HCT116 (cell line): ENCODE results near the gene TPI1. TPM values are rescaled to one million over a fixed set of nuclear protein-coding genes. Genes with fewer than 3 reads are reported as not detected.

ENCODE experiments used
- ATAC-seq: fragments of 200-7000 bp; cut with Tn5 transposase; 2 replicates; pipeline ENCODE4 v1.9.1; 2020; ENCODE audit warnings: mild to moderate bottlenecking, moderate library complexity
- BruUV-seq: library from RNA; stranded (reverse); fragments of 400-500 nt; replicated peaks from 2 replicates; lab custom pipeline; 2021; lab: Mats Ljungman, UMichigan
- CTCF ChIA-PET: fragments of 300-600 bp; sonication (Branson Sonifier 250); formaldehyde crosslinking; loops from one replicate; lab custom pipeline; 2021; ENCODE audit warnings: antibody characterized with exemption; lab: Charles Lee
- POLR2A ChIA-PET: fragments of 300-600, 350-600 bp; sonication (Branson Sonifier 250); formaldehyde crosslinking; loops from one replicate; lab custom pipeline; 2021; ENCODE audit warnings: antibody characterized with exemption; lab: Charles Lee
- RAD21 ChIA-PET, 2 experiments: fragments of 300-600 bp; sonication (Branson Sonifier 250); formaldehyde crosslinking; loops; one replicate each; lab custom pipeline; 2023; ENCODE audit warnings: low total read pairs in 2 of 2; ENCODE audit not compliant: uncharacterized antibody in 2 of 2, unreplicated experiment in 2 of 2, low non-redundant PET in 1 of 2; lab: Charles Lee
- DNase-seq: peaks from one replicate; pipeline ENCODE4 v3.0.0-alpha.2; 2010; ENCODE audit warnings: low read depth, low spot score
- H2AFZ ChIP-seq: fragments of 200-600 bp; shearing (Covaris generic), sonication (generic); 2 replicates; pipeline ENCODE4 v1.6.1; 2017; ENCODE audit warnings: low read depth, mixed run types, mixed read lengths, antibody characterized with exemption, low read length; ENCODE audit not compliant: poor library complexity, severe bottlenecking
- H3K27ac ChIP-seq: 2 replicates; pipeline ENCODE4 v1.5.1; 2012; ENCODE audit warnings: low read depth, low read length
- H3K27me3 ChIP-seq: fragments of 200-600 bp; sonication (generic); 2 replicates; pipeline ENCODE4 v1.6.1; 2016; ENCODE audit warnings: mixed run types, low read length, mixed read lengths; ENCODE audit not compliant: insufficient read depth
- H3K36me3 ChIP-seq, 2 experiments: fragments of 200-500 bp in 1 of 2; fragments of 200-600 bp in 1 of 2; sonication (Bioruptor generic) in 1 of 2; sonication (generic) in 1 of 2; 2 replicates each; pipeline versions ENCODE4 v1.5.1 to v1.6.1; 2014 to 2016; ENCODE audit warnings: low read length in 2 of 2, inconsistent platforms in 1 of 2, mixed read lengths in 1 of 2, mixed run types in 1 of 2; ENCODE audit not compliant: insufficient read depth in 2 of 2, control insufficient read depth in 1 of 2
- H3K4me1 ChIP-seq, 2 experiments: fragments of 200-600 bp in 1 of 2; sonication (generic) in 1 of 2; 2 replicates each; pipeline versions ENCODE4 v1.5.1 to v1.6.1; 2012 to 2017; ENCODE audit warnings: low read length in 2 of 2, inconsistent platforms in 1 of 2, mild to moderate bottlenecking in 1 of 2, mixed read lengths in 1 of 2, mixed run types in 1 of 2, moderate library complexity in 1 of 2; ENCODE audit not compliant: insufficient read depth in 2 of 2, control insufficient read depth in 1 of 2
- H3K4me2 ChIP-seq: fragments of 200-600 bp; sonication (generic); 2 replicates; pipeline ENCODE4 v1.6.1; 2017; ENCODE audit warnings: mixed run types, low read length, mixed read lengths
- H3K4me3 ChIP-seq, 2 experiments: fragments of 200-600 bp in 1 of 2; sonication (generic) in 1 of 2; replicated peaks in 1 of 2; 2 replicates each; pipeline ENCODE4 v1.5.1; 2011 to 2016; ENCODE audit warnings: low read length in 2 of 2, control low read depth in 1 of 2, low read depth in 1 of 2, mild to moderate bottlenecking in 1 of 2, mixed read lengths in 1 of 2, mixed run types in 1 of 2
- H3K79me2 ChIP-seq: fragments of 200-600 bp; sonication (generic); 2 replicates; pipeline ENCODE4 v1.6.1; 2017; ENCODE audit warnings: mild to moderate bottlenecking, mixed run types, low read length, moderate library complexity, mixed read lengths; ENCODE audit not compliant: insufficient read depth
- H3K9ac ChIP-seq: fragments of 200-600 bp; sonication (generic); 2 replicates; pipeline ENCODE4 v1.6.1; 2016; ENCODE audit warnings: low read length, mixed read lengths
- H3K9me2 ChIP-seq: fragments of 200-600 bp; sonication (generic), shearing (Covaris generic); 2 replicates; pipeline ENCODE4 v1.6.1; 2017; ENCODE audit warnings: mixed run types, mild to moderate bottlenecking, moderate library complexity; ENCODE audit not compliant: insufficient read depth
- H3K9me3 ChIP-seq, 2 experiments: fragments of 200-500 bp in 1 of 2; fragments of 200-600 bp in 1 of 2; sonication (Bioruptor generic) in 1 of 2; sonication (generic) in 1 of 2; 2 replicates each; pipeline ENCODE4 v1.6.1; 2014 to 2017; ENCODE audit warnings: low read length in 2 of 2, mixed read lengths in 2 of 2, inconsistent platforms in 1 of 2, low read depth in 1 of 2, mild to moderate bottlenecking in 1 of 2, mixed run types in 1 of 2, moderate library complexity in 1 of 2; ENCODE audit not compliant: control insufficient read depth in 1 of 2, insufficient read depth in 1 of 2
- H4K20me1 ChIP-seq: fragments of 200-600 bp; sonication (generic), shearing (Covaris generic); 2 replicates; pipeline ENCODE4 v1.6.1; 2017; ENCODE audit warnings: mixed run types, mild to moderate bottlenecking, moderate library complexity; ENCODE audit not compliant: insufficient read depth
- CBX3 ChIP-seq: IDR thresholded peaks from 2 replicates; pipeline ENCODE4 v1.6.1; 2012; ENCODE audit warnings: low read depth
- ELF1 ChIP-seq: IDR thresholded peaks from 2 replicates; pipeline ENCODE4 v1.6.1; 2012; ENCODE audit warnings: low read depth, borderline replicate concordance
- EZH2phosphoT487 ChIP-seq: fragments of 200-600 bp; IDR thresholded peaks from 2 replicates; pipeline ENCODE4 v1.6.1; 2018; ENCODE audit warnings: antibody characterized with exemption, borderline replicate concordance
- FOSL1 ChIP-seq: IDR thresholded peaks from 2 replicates; pipeline ENCODE4 v1.6.1; 2012; ENCODE audit warnings: low read depth
- JUND ChIP-seq: IDR thresholded peaks from 2 replicates; pipeline ENCODE4 v1.6.1; 2012
- POLR2A ChIP-seq: IDR thresholded peaks from 2 replicates; pipeline ENCODE4 v1.7.0; 2011; ENCODE audit warnings: borderline replicate concordance; ENCODE audit not compliant: insufficient read depth, insufficient read length; ENCODE audit errors: extremely low read depth
- SP1 ChIP-seq: IDR thresholded peaks from 2 replicates; pipeline ENCODE4 v1.6.1; 2012; ENCODE audit warnings: low read depth
- SRF ChIP-seq: IDR thresholded peaks from 2 replicates; pipeline ENCODE4 v1.6.1; 2012; ENCODE audit warnings: low read depth
- ZBTB33 ChIP-seq: IDR thresholded peaks from 2 replicates; pipeline ENCODE4 v1.6.1; 2011; ENCODE audit warnings: mild to moderate bottlenecking, low read length, moderate library complexity; ENCODE audit not compliant: insufficient replicate concordance; ENCODE audit errors: extremely low read depth
- ZNF274 ChIP-seq: fragments of 200-500 bp; sonication (Bioruptor generic); IDR thresholded peaks from 2 replicates; pipeline ENCODE4 v1.6.1; 2014; ENCODE audit warnings: mild to moderate bottlenecking, low read depth, low read length, inconsistent platforms
- intact Hi-C: fragments of 100-400 bp; cut with micrococcal nuclease; formaldehyde crosslinking; loops from 2 replicates; pipeline ENCODE4 v1.10.0; 2022
- total RNA-seq: library from RNA; stranded (reverse); gene quantifications from one replicate; pipeline ENCODE4 v1.2.1, GENCODE V29; 2021; ENCODE audit not compliant: unreplicated experiment
- TF ChIP-seq, protein P1 (sequence below), 3 experiments: fragments of 200-600 bp in 1 of 3; sonication (generic) in 1 of 3; IDR thresholded peaks in 2 of 3; conservative IDR thresholded peaks in 1 of 3; 2 replicates each; pipeline ENCODE4 v1.5.1; 2012 to 2017; ENCODE audit warnings: low read depth in 2 of 3, low read length in 2 of 3, antibody characterized with exemption in 1 of 3, borderline replicate concordance in 1 of 3, control low read depth in 1 of 3, mild to moderate bottlenecking in 1 of 3, mixed read lengths in 1 of 3, mixed run types in 1 of 3, moderate library complexity in 1 of 3; ENCODE audit not compliant: insufficient read depth in 1 of 3

Gene TPI1
- total RNA-seq, 1 experiment from 2014 or later: 1,068 TPM

DNA sequence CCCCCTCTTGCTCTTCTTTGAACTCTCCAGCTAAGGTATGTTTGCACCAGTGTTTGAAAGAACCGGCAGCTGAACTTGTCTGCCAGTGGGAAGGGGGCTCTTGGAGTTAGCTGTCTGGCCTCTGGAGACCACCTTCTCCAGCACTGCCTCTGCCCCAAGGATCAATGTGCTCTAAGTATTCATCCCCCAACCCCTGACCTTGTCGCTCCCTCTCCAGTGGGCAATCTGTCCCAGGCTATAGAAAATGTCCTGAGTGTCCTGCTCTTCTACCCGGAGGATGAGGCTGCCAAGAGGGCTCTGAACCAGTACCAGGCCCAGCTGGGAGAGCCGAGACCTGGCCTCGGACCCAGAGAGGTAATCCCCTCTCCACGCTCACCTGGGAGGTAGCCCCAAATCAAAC lies 36.3 kb upstream of the TPI1 start:
- BruUV-seq: no TSS peak
- Histone ChIP-seq H3K27me3 (no peaks in the 10 kb centered on the region), H3K9ac (no peak overlapping the region), H3K4me1 (peaks cover 12 to 35% of the 10 kb centered on the region in 2 experiments), H3K9me3 (no peaks in the 10 kb centered on the region), H3K36me3 (peaks cover 8 to 28% of the 10 kb centered on the region in 2 experiments; a peak in 3 of 4 replicates), H3K79me2 (peaks cover 31% of the 10 kb centered on the region), H3K4me3 (no peak overlapping the region), H3K9me2 (no peaks in the 10 kb centered on the region), H3K27ac (no peak overlapping the region), H4K20me1 (no peaks in the 10 kb centered on the region), H3K4me2 (no peak overlapping the region), H2AFZ (no peak overlapping the region)
- ChIA-PET CTCF (interaction anchor here (1.8 kb wide), 1 partner anchor 78 kb away, joined by 8 read pairs; the partner anchor contains the start of gene MLF2), RAD21 (no interaction called here), POLR2A (interaction anchor here (1.0 to 3.6 kb wide), 2 partner anchors 20 to 38 kb away, joined by 4 to 11 read pairs; partner anchors contain the start of gene CDCA3)
- no peak for TF ChIP-seq POLR2A
- TF ChIP-seq ZNF274: no peak
- TF ChIP-seq ELF1: no peak
- no peak for TF ChIP-seq SRF
- no peak for TF ChIP-seq FOSL1
- TF ChIP-seq, protein P1, sequence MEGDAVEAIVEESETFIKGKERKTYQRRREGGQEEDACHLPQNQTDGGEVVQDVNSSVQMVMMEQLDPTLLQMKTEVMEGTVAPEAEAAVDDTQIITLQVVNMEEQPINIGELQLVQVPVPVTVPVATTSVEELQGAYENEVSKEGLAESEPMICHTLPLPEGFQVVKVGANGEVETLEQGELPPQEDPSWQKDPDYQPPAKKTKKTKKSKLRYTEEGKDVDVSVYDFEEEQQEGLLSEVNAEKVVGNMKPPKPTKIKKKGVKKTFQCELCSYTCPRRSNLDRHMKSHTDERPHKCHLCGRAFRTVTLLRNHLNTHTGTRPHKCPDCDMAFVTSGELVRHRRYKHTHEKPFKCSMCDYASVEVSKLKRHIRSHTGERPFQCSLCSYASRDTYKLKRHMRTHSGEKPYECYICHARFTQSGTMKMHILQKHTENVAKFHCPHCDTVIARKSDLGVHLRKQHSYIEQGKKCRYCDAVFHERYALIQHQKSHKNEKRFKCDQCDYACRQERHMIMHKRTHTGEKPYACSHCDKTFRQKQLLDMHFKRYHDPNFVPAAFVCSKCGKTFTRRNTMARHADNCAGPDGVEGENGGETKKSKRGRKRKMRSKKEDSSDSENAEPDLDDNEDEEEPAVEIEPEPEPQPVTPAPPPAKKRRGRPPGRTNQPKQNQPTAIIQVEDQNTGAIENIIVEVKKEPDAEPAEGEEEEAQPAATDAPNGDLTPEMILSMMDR (IDR thresholded peaks at IDR 0.05 in 2 of 3, conservative IDR thresholded peaks at IDR 0.05 in 1 of 3; ENCODE audit: borderline replicate concordance in 1 of 3, insufficient read depth in 1 of 3, low read depth in 2 of 3, low read length in 2 of 3): no peak
- no peak for TF ChIP-seq EZH2phosphoT487
- no peak for TF ChIP-seq ZBTB33
- no peak for TF ChIP-seq CBX3
- TF ChIP-seq SP1: no peak
- TF ChIP-seq JUND: no peak
- intact Hi-C loops: no loop called here
- ATAC-seq (no peak), DNase-seq (no peak)
